HepG2 (cell line): Measurements from ENCODE around the gene TAF1B. TPM values are rescaled to one million over a fixed set of nuclear protein-coding genes. Genes with fewer than 3 reads are reported as not detected.

ENCODE experiments used
- ATAC-seq: fragments of 200-7000 bp; cut with Tn5 transposase; 3 replicates; pipeline ENCODE4 v1.9.1; 2020; ENCODE audit warnings: mild to moderate bottlenecking, moderate library complexity
- BruUV-seq: library from RNA; stranded (reverse); fragments of 400-500 nt; replicated peaks from 2 replicates; lab custom pipeline; 2021; lab: Mats Ljungman, UMichigan
- CTCF ChIA-PET: fragments of 300-600 bp; formaldehyde crosslinking; extraction: SDS; loops from one replicate; lab custom pipeline; 2021; ENCODE audit warnings: low total read pairs, inconsistent platforms, low intra/inter-chr PET ratio; lab: Yijun Ruan, JAX
- POLR2A ChIA-PET: fragments of 350-600 bp; sonication (Branson Sonifier 250); formaldehyde crosslinking; loops from one replicate; lab custom pipeline; 2020; ENCODE audit warnings: antibody characterized with exemption, inconsistent platforms; lab: Yijun Ruan, JAX
- DNase-seq: peaks from one replicate; pipeline ENCODE4 v3.0.0-alpha.2; 2015; ENCODE audit warnings: low spot score
- FAIRE-seq: peaks from 3 replicates; lab custom pipeline; 2011; peaks lifted over from hg19 to GRCh38; lab: Jason Lieb, UNC
- H2AFZ ChIP-seq: one replicate; pipeline ENCODE4 v1.6.1; 2011; ENCODE audit warnings: low read length, inconsistent platforms
- H3K27ac ChIP-seq: fragments of 300-600 bp; 3 replicates; pipeline ENCODE4 v1.8.0; 2011; ENCODE audit warnings: mixed run types, mild to moderate bottlenecking, mixed read lengths, low read length, inconsistent platforms; ENCODE audit not compliant: insufficient read depth; ENCODE audit errors: extremely low read length
- H3K27me3 ChIP-seq, 2 experiments: fragments of 200-600 bp in 1 of 2; 2 replicates in 1 of 2; 3 replicates in 1 of 2; pipeline versions ENCODE4 v1.6.0 to v1.8.0; 2011; ENCODE audit warnings: low read length in 2 of 2, mild to moderate bottlenecking in 2 of 2, moderate library complexity in 2 of 2, inconsistent platforms in 1 of 2; ENCODE audit not compliant: insufficient read depth in 2 of 2, control insufficient read depth in 1 of 2
- H3K36me3 ChIP-seq, 2 experiments: fragments of 200-600 bp in 1 of 2; replicated peaks in 1 of 2; 2 replicates in 1 of 2; 3 replicates in 1 of 2; pipeline versions ENCODE4 v1.5.1 to v1.8.0; 2011; ENCODE audit warnings: low read length in 2 of 2, inconsistent platforms in 1 of 2; ENCODE audit not compliant: insufficient read depth in 2 of 2, control insufficient read depth in 1 of 2
- H3K4me1 ChIP-seq: 2 replicates; pipeline ENCODE4 v1.5.1; 2012; ENCODE audit warnings: low read length, inconsistent platforms; ENCODE audit not compliant: insufficient read depth
- H3K4me2 ChIP-seq: 2 replicates; pipeline ENCODE4 v1.6.0; 2011; ENCODE audit warnings: low read depth, low read length, inconsistent platforms
- H3K4me3 ChIP-seq, 3 experiments: fragments of 200-600 bp in 1 of 3; sonication (generic), shearing (Covaris generic) in 1 of 3; replicated peaks in 1 of 3; 2 replicates each; pipeline ENCODE4 v1.5.1; 2011 to 2016; ENCODE audit warnings: low read length in 3 of 3, inconsistent platforms in 2 of 3, low read depth in 2 of 3, mild to moderate bottlenecking in 2 of 3, control low read depth in 1 of 3, mixed read lengths in 1 of 3; ENCODE audit not compliant: insufficient read depth in 1 of 3
- H3K79me2 ChIP-seq: one replicate; pipeline ENCODE4 v1.6.1; 2011; ENCODE audit warnings: low read length, inconsistent platforms; ENCODE audit not compliant: insufficient read depth
- H3K9ac ChIP-seq: 2 replicates; pipeline ENCODE4 v1.6.0; 2011; ENCODE audit warnings: mild to moderate bottlenecking, low read depth, low read length, inconsistent platforms; ENCODE audit not compliant: insufficient read depth
- H3K9me3 ChIP-seq: 2 replicates; pipeline ENCODE4 v1.5.1; 2012; ENCODE audit warnings: mild to moderate bottlenecking, low read length
- H4K20me1 ChIP-seq: 2 replicates; pipeline ENCODE4 v1.6.0; 2011; ENCODE audit warnings: inconsistent platforms, mild to moderate bottlenecking, low read length, moderate library complexity; ENCODE audit not compliant: insufficient read depth
- CAMTA2 ChIP-seq: sonication (generic); formaldehyde crosslinking; IDR thresholded peaks from 2 replicates; pipeline ENCODE4 v1.4.0; 2020; ENCODE audit warnings: mild to moderate bottlenecking, missing genetic modification reagents, borderline replicate concordance
- FOXC1 ChIP-seq: sonication (generic); formaldehyde crosslinking; IDR thresholded peaks from 2 replicates; pipeline ENCODE4 v1.8.0; 2022; ENCODE audit warnings: mild to moderate bottlenecking, missing genetic modification reagents, borderline replicate concordance
- IRF2 ChIP-seq: IDR thresholded peaks from 2 replicates; pipeline ENCODE4 v1.6.1; 2018; ENCODE audit warnings: missing genetic modification reagents, missing compliant biosample characterization
- KDM3A ChIP-seq: IDR thresholded peaks from 2 replicates; pipeline ENCODE4 v1.6.1; 2018; ENCODE audit warnings: low read depth, missing compliant biosample characterization
- MIXL1 ChIP-seq: IDR thresholded peaks from 2 replicates; pipeline ENCODE4 v1.6.1; 2016
- TFDP1 ChIP-seq: IDR thresholded peaks from 2 replicates; pipeline ENCODE4 v1.6.1; 2016; ENCODE audit warnings: missing compliant biosample characterization, missing genetic modification reagents, borderline replicate concordance
- THRA ChIP-seq: sonication (generic); formaldehyde crosslinking; IDR thresholded peaks from 2 replicates; pipeline ENCODE4 v1.4.0; 2020; ENCODE audit warnings: missing genetic modification reagents, borderline replicate concordance
- ZNF180 ChIP-seq: sonication (generic); formaldehyde crosslinking; IDR thresholded peaks from 2 replicates; pipeline ENCODE4 v1.4.0; 2020; ENCODE audit warnings: low read depth, missing genetic modification reagents, borderline replicate concordance
- ZNF256 ChIP-seq: sonication (generic); formaldehyde crosslinking; conservative IDR thresholded peaks from 2 replicates; pipeline ENCODE4 v1.4.0; 2020; ENCODE audit warnings: missing genetic modification reagents
- ZNF329 ChIP-seq: sonication (generic); formaldehyde crosslinking; IDR thresholded peaks from 2 replicates; pipeline ENCODE4 v1.9.0; 2021; ENCODE audit warnings: low read depth, mild to moderate bottlenecking, missing genetic modification reagents
- ZNF569 ChIP-seq: sonication (generic); formaldehyde crosslinking; IDR thresholded peaks from 2 replicates; pipeline ENCODE4 v1.5.0; 2020; ENCODE audit warnings: mild to moderate bottlenecking, missing genetic modification reagents, moderate library complexity, borderline replicate concordance
- ZNF580 ChIP-seq: IDR thresholded peaks from 2 replicates; pipeline ENCODE4 v1.6.1; 2016; ENCODE audit warnings: low read depth, borderline replicate concordance
- ZSCAN9 ChIP-seq: IDR thresholded peaks from 2 replicates; pipeline ENCODE4 v1.6.1; 2016; ENCODE audit warnings: borderline replicate concordance
- WGBS: methylation state at CpG from one replicate; pipeline ENCODE4 v1.1.6; 2017; ENCODE audit warnings: low lambda C conversion rate; 5-methylcytosine and 5-hydroxymethylcytosine counted together
- in situ Hi-C: cut with HindIII; loops from 2 replicates; pipeline ENCODE4 v1.10.0; 2017; ENCODE audit warnings: low pct_unique_long_range_greater_than_20kb; ENCODE audit not compliant: extremely low pct_ligation_motif_present
- intact Hi-C: fragments of 100-400 bp; cut with micrococcal nuclease; formaldehyde crosslinking; loops from one replicate; pipeline ENCODE4 v1.10.0; 2022; ENCODE audit not compliant: unreplicated experiment
- polyA plus RNA-seq, 8 experiments: library from polyadenylated mRNA; depleted of rRNA in 3 of 8; stranded (reverse) in 7 of 8; unstranded in 1 of 8; fragments of >200 nt; fragmentation: Illumina TruSeq in 4 of 8; extraction: Trizol in 4 of 8; gene quantifications; 2 replicates each; pipeline versions ENCODE4 v1.2.1 to v1.2.3, GENCODE V29; 2011 to 2016; ENCODE audit warnings: low read depth in 4 of 8, missing spikeins in 1 of 8, mixed read lengths in 1 of 8; ENCODE audit not compliant: insufficient read depth in 1 of 8
- total RNA-seq, 5 experiments: library from RNA; depleted of rRNA; stranded (reverse); fragments of >200 nt; fragmentation: Illumina TruSeq; extraction: Trizol; gene quantifications; 2 replicates each; pipeline ENCODE4 v1.2.3, GENCODE V29; 2016; ENCODE audit warnings: low read depth in 1 of 5
- TF ChIP-seq, protein P1 (sequence below): sonication (generic); formaldehyde crosslinking; IDR thresholded peaks from 2 replicates; pipeline ENCODE4 v1.5.0; 2020; ENCODE audit warnings: missing genetic modification reagents, mild to moderate bottlenecking, borderline replicate concordance
- TF ChIP-seq, protein P2 (sequence below): sonication (generic); formaldehyde crosslinking; IDR thresholded peaks from 2 replicates; pipeline ENCODE4 v1.4.0; 2020; ENCODE audit warnings: mild to moderate bottlenecking, missing genetic modification reagents, borderline replicate concordance
- TF ChIP-seq, protein P3 (sequence below): sonication (generic); formaldehyde crosslinking; IDR thresholded peaks from 2 replicates; pipeline ENCODE4 v1.4.0; 2020; ENCODE audit warnings: missing genetic modification reagents, borderline replicate concordance
- TF ChIP-seq, protein P4 (sequence below): sonication (generic); formaldehyde crosslinking; IDR thresholded peaks from 2 replicates; pipeline ENCODE4 v1.4.0; 2020; ENCODE audit warnings: missing genetic modification reagents, low read depth, mild to moderate bottlenecking, borderline replicate concordance

TAF1B gene
- total and polyA plus RNA-seq, 2 of the 13 experiments (the other 11 are each of a cell fraction or from before 2014, with no cell fraction given), result 13.3 to 27.7 TPM

DNA sequence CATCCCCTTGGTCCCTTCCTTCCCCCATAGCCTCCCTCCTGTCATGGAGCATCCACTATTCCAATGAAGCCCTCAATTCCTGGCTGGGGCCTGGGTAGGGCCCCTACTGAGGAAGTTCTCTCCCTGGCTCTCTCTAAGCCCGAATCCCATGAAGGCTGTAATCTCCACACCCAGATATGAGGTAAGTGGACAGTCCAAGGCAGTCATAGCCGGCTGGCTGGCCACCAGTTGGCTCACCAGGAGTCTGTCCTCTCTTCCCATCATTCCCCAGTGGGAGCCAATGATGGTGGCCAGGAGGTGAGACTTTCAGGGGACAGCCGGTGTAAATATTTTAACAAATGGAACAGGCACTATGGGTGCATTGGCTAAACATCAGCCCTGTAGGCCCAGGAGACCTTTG is 6.8 kb upstream of the TAF1B start (continued):
- TF ChIP-seq THRA (no peak), KDM3A (no peak), ZNF256 (CRISPR knock-in tag) (no peak), ZNF569 (no peak), CAMTA2 (CRISPR knock-in tag) (no peak), ZNF180 (CRISPR knock-in tag) (no peak), FOXC1 (CRISPR knock-in tag) (no peak), MIXL1 (CRISPR knock-in tag) (no peak), ZNF329 (CRISPR knock-in tag) (no peak)
- TF ChIP-seq, protein P1, sequence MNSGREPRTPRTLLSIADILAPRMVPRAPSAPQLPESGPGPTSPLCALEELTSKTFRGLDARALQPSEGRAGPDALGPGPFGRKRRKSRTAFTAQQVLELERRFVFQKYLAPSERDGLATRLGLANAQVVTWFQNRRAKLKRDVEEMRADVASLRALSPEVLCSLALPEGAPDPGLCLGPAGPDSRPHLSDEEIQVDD (CRISPR knock-in tag), result no peak

- H3K27me3 ChIP-seq, result peaks cover 0 to 4% of the 10 kb centered on the region in 2 experiments; a peak in 2 of 5 replicates
- H3K36me3 ChIP-seq, result no peaks in the 10 kb centered on the region
- H3K4me3 ChIP-seq, result no peak overlapping the region
- H3K4me2 ChIP-seq, result no peak overlapping the region
- no peaks in the 10 kb centered on the region for H3K9me3 ChIP-seq
- no peak overlapping the region for H2AFZ ChIP-seq
- H3K9ac ChIP-seq, result no peak overlapping the region
- in situ Hi-C loops (no loop called here), intact Hi-C loops (no loop called here)
- peaks cover 11% of the 10 kb centered on the region for H3K4me1 ChIP-seq
- BruUV-seq, result no TSS peak
- H3K27ac ChIP-seq, result no peak overlapping the region
- H4K20me1 ChIP-seq, result no peaks in the 10 kb centered on the region
- ATAC-seq, result no peak
- no peaks in the 10 kb centered on the region for H3K79me2 ChIP-seq
- no peak for DNase-seq
- POLR2A ChIA-PET, result interaction anchor here (0.9 kb wide), 1 partner anchor 52 kb away, joined by 4 read pairs; no protein-coding TSS in a partner anchor
- CTCF ChIA-PET, result no interaction called here
- WGBS, result 81% methylated on average over 4 of the region's 4 CpGs
- FAIRE-seq, result no peak
- TF ChIP-seq IRF2 (CRISPR knock-in tag) (no peak), TFDP1 (CRISPR knock-in tag) (no peak), ZNF580 (CRISPR knock-in tag) (no peak), ZSCAN9 (CRISPR knock-in tag) (no peak)
- TF ChIP-seq, protein P2, sequence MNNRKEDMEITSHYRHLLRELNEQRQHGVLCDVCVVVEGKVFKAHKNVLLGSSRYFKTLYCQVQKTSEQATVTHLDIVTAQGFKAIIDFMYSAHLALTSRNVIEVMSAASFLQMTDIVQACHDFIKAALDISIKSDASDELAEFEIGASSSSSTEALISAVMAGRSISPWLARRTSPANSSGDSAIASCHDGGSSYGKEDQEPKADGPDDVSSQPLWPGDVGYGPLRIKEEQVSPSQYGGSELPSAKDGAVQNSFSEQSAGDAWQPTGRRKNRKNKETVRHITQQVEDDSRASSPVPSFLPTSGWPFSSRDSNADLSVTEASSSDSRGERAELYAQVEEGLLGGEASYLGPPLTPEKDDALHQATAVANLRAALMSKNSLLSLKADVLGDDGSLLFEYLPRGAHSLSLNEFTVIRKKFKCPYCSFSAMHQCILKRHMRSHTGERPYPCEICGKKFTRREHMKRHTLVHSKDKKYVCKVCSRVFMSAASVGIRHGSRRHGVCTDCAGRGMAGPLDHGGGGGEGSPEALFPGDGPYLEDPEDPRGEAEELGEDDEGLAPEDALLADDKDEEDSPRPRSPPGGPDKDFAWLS, result no peak
- TF ChIP-seq, protein P3, sequence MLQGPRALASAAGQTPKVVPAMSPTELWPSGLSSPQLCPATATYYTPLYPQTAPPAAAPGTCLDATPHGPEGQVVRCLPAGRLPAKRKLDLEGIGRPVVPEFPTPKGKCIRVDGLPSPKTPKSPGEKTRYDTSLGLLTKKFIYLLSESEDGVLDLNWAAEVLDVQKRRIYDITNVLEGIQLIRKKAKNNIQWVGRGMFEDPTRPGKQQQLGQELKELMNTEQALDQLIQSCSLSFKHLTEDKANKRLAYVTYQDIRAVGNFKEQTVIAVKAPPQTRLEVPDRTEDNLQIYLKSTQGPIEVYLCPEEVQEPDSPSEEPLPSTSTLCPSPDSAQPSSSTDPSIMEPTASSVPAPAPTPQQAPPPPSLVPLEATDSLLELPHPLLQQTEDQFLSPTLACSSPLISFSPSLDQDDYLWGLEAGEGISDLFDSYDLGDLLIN (CRISPR knock-in tag), result no peak
- TF ChIP-seq, protein P4, sequence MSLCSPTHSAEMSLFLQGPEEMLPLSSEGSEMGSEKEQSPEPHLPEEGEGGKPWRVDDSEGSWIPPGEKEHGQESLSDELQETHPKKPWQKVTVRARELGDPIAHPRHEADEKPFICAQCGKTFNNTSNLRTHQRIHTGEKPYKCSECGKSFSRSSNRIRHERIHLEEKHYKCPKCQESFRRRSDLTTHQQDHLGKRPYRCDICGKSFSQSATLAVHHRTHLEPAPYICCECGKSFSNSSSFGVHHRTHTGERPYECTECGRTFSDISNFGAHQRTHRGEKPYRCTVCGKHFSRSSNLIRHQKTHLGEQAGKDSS (CRISPR knock-in tag), result no peak
Observed at GRCh38 chr2:9837451-9837850, 5.8 kb upstream of the TAF1B start.
